HG02943 (cell line): Measurements from ENCODE around the gene TRIM68.

Experiments
- ATAC-seq: cut with Tn5 transposase; IDR thresholded peaks from one replicate; pipeline ENCODE4 v1.9.1; 2021; ENCODE audit warnings: mild to moderate bottlenecking, low read depth, moderate library complexity; ENCODE audit not compliant: unreplicated experiment

The TRIM68 gene

GRCh38 chr11:4607096-4607495, 935 bp downstream of the TRIM68 start:
- no peak for ATAC-seq

GRCh38 chr11:4606231-4607015, 1.6 kb downstream of the TRIM68 start:
- ATAC-seq: no peak

- no peak for ATAC-seq
These were observed 3.0 kb downstream of the TRIM68 start for GRCh38 chr11:4605057-4605456.

- ATAC-seq: no peak
These were observed 14.3 kb downstream of the TRIM68 start, which contains the start of gene OR52I1 for GRCh38 chr11:4593739-4594138. Gene OR52I1, plus strand, starts transcription at chr11:4594039. Its CDS starts 0 bp downstream, at chr11:4594039.

- no peak for ATAC-seq
These were observed 19.0 kb downstream of the TRIM68 start for GRCh38 chr11:4589017-4589416.

GRCh38 chr11:4581443-4581842, 26.6 kb downstream of the TRIM68 start, which contains the start of gene OR52I2:
Gene OR52I2, plus strand, starts transcription at chr11:4581743.
- no peak for ATAC-seq

GRCh38 chr11:4580124-4580523, 27.9 kb downstream of the TRIM68 start:
- no peak for ATAC-seq

- no peak for ATAC-seq
These were observed 29.4 kb downstream of the TRIM68 start for GRCh38 chr11:4578624-4579023.

- no peak for ATAC-seq
These were observed 30.3 kb downstream of the TRIM68 start for GRCh38 chr11:4577761-4578160.

GRCh38 chr11:4576880-4577279, 31.2 kb downstream of the TRIM68 start:
- ATAC-seq: no peak

GRCh38 chr11:4569075-4569474, 39.0 kb downstream of the TRIM68 start:
- no peak for ATAC-seq

GRCh38 chr11:4565371-4565770, 42.7 kb downstream of the TRIM68 start:
- ATAC-seq: no peak

- ATAC-seq: no peak
These were observed 47.6 kb downstream of the TRIM68 start for GRCh38 chr11:4560467-4560866.

GRCh38 chr11:4559527-4560440, 48.2 kb downstream of the TRIM68 start:
- no peak for ATAC-seq

- no peak for ATAC-seq
These were observed 56.6 kb downstream of the TRIM68 start for GRCh38 chr11:4551346-4551979.
